ENCODE results near the gene TRIM77.
"Not testable (repeated sequence)": the region's sequence is repeated elsewhere in the genome, so short reads cannot be mapped to it uniquely, and the experiment has no call there.

DNA sequence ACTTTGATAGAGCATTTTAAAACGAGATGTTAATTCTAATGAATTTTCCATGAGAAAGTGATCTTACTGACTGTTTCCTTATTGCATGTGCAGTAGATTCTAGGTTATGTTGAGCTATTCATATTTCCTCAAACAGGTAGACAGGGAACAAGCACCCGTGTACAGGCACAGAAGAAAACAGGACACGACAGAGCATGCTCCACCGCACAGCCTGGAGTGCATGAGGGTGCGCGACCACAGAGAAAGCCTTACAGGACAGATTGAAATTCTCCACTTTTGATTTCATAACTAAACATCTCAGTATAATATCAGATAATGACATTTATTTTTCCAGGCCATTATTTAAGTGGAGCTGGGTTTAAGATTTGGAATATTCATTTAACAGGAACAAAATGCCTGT lies 41.9 kb upstream of the TRIM77 start:
- not testable (repeated sequence) for TF ChIP-seq POLR2AphosphoS5 (IDR thresholded peaks at IDR 0.05; ENCODE audit: insufficient read depth in 1 of 2, low read depth in 1 of 2); POLR2A (IDR thresholded peaks at IDR 0.05)
- TF ChIP-seq, protein P1, sequence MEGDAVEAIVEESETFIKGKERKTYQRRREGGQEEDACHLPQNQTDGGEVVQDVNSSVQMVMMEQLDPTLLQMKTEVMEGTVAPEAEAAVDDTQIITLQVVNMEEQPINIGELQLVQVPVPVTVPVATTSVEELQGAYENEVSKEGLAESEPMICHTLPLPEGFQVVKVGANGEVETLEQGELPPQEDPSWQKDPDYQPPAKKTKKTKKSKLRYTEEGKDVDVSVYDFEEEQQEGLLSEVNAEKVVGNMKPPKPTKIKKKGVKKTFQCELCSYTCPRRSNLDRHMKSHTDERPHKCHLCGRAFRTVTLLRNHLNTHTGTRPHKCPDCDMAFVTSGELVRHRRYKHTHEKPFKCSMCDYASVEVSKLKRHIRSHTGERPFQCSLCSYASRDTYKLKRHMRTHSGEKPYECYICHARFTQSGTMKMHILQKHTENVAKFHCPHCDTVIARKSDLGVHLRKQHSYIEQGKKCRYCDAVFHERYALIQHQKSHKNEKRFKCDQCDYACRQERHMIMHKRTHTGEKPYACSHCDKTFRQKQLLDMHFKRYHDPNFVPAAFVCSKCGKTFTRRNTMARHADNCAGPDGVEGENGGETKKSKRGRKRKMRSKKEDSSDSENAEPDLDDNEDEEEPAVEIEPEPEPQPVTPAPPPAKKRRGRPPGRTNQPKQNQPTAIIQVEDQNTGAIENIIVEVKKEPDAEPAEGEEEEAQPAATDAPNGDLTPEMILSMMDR (IDR thresholded peaks at IDR 0.05) = not testable (repeated sequence)
